ENCODE results near the gene DIABLO. TPM values are rescaled to one million over a fixed set of nuclear protein-coding genes. Genes with fewer than 3 reads are reported as not detected.

The DIABLO gene
- total RNA-seq, 1 experiment from 2014 or later, result 72.0 TPM

DNA sequence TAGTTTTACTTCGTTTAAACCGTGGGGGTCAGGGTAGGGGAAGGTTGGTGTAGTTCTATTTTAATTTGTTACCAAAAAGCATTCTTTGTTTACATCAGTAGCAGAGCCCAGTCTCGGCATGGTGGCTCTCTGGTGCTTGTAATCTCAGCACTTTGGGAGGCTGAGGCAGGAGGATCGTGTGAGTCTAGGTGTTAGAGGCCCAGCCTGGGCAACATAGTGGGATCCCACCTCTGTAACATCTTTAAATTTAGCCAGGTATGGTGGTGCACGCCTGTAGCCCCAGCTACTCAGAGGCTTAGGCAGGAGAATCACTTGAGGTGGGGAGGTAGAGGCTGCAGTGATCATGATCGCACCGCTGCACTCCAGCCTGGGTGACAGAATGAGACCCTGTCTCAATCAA is 40.8 kb downstream of the DIABLO start:
- intact Hi-C loops (cut with micrococcal nuclease; ENCODE audit: unreplicated experiment), result no loop called here
- Histone ChIP-seq H3K4me1 (ENCODE audit: insufficient read depth, low read length, poor library complexity, severe bottlenecking) (no peaks in the 10 kb centered on the region), H3K9me3 (ENCODE audit: low read depth, low read length, poor library complexity, severe bottlenecking) (no peaks in the 10 kb centered on the region), H3K27ac (ENCODE audit: low read depth, low read length, poor library complexity, severe bottlenecking) (no peak overlapping the region), H3K4me3 (ENCODE audit: low read depth, low read length, poor library complexity, severe bottlenecking) (no peak overlapping the region), H3K27me3 (replicated peaks; ENCODE audit: insufficient read depth, low read depth, low read length, poor library complexity) (no peaks in the 10 kb centered on the region), H3K36me3 (ENCODE audit: insufficient read depth, low read length, poor library complexity, severe bottlenecking) (no peaks in the 10 kb centered on the region)
- ChIA-PET CTCF (no interaction called here), POLR2A (ENCODE audit: low non-redundant PET) (no interaction called here)
- no peak for DNase-seq (ENCODE audit: low spot score)
- no peak for TF ChIP-seq EZH2 (IDR thresholded peaks at IDR 0.05; ENCODE audit: borderline replicate concordance, low read depth, low read length, poor library complexity, severe bottlenecking)
- TF ChIP-seq, protein P1, sequence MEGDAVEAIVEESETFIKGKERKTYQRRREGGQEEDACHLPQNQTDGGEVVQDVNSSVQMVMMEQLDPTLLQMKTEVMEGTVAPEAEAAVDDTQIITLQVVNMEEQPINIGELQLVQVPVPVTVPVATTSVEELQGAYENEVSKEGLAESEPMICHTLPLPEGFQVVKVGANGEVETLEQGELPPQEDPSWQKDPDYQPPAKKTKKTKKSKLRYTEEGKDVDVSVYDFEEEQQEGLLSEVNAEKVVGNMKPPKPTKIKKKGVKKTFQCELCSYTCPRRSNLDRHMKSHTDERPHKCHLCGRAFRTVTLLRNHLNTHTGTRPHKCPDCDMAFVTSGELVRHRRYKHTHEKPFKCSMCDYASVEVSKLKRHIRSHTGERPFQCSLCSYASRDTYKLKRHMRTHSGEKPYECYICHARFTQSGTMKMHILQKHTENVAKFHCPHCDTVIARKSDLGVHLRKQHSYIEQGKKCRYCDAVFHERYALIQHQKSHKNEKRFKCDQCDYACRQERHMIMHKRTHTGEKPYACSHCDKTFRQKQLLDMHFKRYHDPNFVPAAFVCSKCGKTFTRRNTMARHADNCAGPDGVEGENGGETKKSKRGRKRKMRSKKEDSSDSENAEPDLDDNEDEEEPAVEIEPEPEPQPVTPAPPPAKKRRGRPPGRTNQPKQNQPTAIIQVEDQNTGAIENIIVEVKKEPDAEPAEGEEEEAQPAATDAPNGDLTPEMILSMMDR (conservative IDR thresholded peaks at IDR 0.05; ENCODE audit: low read depth, low read length), result no peak
- no TSS peak for BruUV-seq (replicated peaks)

DNA sequence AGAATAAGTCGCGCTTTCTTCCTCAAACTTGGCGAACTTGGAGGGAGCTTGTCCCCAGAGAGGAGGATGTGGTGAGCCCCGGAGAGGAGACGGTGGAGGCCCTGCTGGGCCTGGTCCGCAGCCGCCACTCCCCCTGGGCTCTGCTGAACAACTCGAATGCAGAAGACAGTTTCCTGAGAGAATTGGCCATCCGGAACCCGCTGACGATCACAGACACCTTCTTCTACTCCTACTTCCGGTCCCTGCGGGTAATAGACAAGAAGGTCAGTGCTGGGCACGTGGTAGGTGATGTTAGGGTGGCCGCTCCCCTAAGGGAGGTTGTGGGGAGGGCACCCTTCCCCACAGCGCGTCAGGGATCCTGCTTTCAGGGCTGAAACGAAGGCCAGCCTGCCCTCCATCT is 41.3 kb downstream of the DIABLO start:
- no peak for DNase-seq (ENCODE audit: low spot score)
- ChIA-PET CTCF (no interaction called here), POLR2A (ENCODE audit: low non-redundant PET) (no interaction called here)
- Histone ChIP-seq H3K27me3 (replicated peaks; ENCODE audit: insufficient read depth, low read depth, low read length, poor library complexity) (no peaks in the 10 kb centered on the region), H3K4me1 (ENCODE audit: insufficient read depth, low read length, poor library complexity, severe bottlenecking) (no peaks in the 10 kb centered on the region), H3K9me3 (ENCODE audit: low read depth, low read length, poor library complexity, severe bottlenecking) (no peaks in the 10 kb centered on the region), H3K27ac (ENCODE audit: low read depth, low read length, poor library complexity, severe bottlenecking) (no peak overlapping the region), H3K36me3 (ENCODE audit: insufficient read depth, low read length, poor library complexity, severe bottlenecking) (no peaks in the 10 kb centered on the region), H3K4me3 (ENCODE audit: low read depth, low read length, poor library complexity, severe bottlenecking) (no peak overlapping the region)
- no peak for TF ChIP-seq EZH2 (IDR thresholded peaks at IDR 0.05; ENCODE audit: borderline replicate concordance, low read depth, low read length, poor library complexity, severe bottlenecking)
- TF ChIP-seq, protein P1 (conservative IDR thresholded peaks at IDR 0.05; ENCODE audit: low read depth, low read length), result no peak
- intact Hi-C loops (cut with micrococcal nuclease; ENCODE audit: unreplicated experiment), result no loop called here
- BruUV-seq (replicated peaks), result no TSS peak

DNA sequence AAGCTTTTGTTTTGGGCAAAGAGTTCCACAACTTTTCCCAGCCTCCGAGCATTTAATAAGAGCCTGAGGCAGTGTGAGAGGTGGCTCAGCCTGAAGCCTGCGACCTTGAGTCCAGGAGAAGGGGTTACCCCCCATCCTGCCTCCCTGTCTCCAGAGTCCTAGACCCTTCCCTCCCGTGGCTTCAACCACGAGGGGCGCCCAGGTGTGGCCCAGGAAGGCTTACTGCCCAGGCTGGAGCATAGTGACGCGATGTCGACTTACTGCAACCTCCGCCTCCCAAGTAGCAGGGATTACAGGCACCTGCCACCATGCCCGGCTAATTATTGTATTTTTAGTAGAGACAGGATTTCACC is 42.3 kb downstream of the DIABLO start:
- CTCF ChIA-PET, result no interaction called here
- Histone ChIP-seq H3K27ac (ENCODE audit: low read depth, low read length, poor library complexity, severe bottlenecking) (no peak overlapping the region), H3K4me3 (ENCODE audit: low read depth, low read length, poor library complexity, severe bottlenecking) (peak overlapping the region; percentile 46), H3K4me1 (ENCODE audit: insufficient read depth, low read length, poor library complexity, severe bottlenecking) (no peaks in the 10 kb centered on the region), H3K27me3 (replicated peaks; ENCODE audit: insufficient read depth, low read depth, low read length, poor library complexity) (no peaks in the 10 kb centered on the region), H3K36me3 (ENCODE audit: insufficient read depth, low read length, poor library complexity, severe bottlenecking) (no peaks in the 10 kb centered on the region), H3K9me3 (ENCODE audit: low read depth, low read length, poor library complexity, severe bottlenecking) (no peaks in the 10 kb centered on the region)
- DNase-seq (ENCODE audit: low spot score), result no peak
- intact Hi-C loops (cut with micrococcal nuclease; ENCODE audit: unreplicated experiment), result no loop called here
- TF ChIP-seq, protein P1 (conservative IDR thresholded peaks at IDR 0.05; ENCODE audit: low read depth, low read length), result no peak
- no peak for TF ChIP-seq EZH2 (IDR thresholded peaks at IDR 0.05; ENCODE audit: borderline replicate concordance, low read depth, low read length, poor library complexity, severe bottlenecking)
- POLR2A ChIA-PET (ENCODE audit: low non-redundant PET), result no interaction called here
- BruUV-seq (replicated peaks), result no TSS peak
